BE2C (cell line): Measurements from ENCODE around the gene E4F1.
A peak's percentile ranks its signal among the peaks of the same experiment; 100 is the strongest.
"Not testable (repeated sequence)": the region's sequence is repeated elsewhere in the genome, so short reads cannot be mapped to it uniquely, and the experiment has no call there.

Experiments
- DNase-seq: peaks from one replicate; pipeline ENCODE4 v3.0.0-alpha.2; 2020
- H3K27me3 ChIP-seq: fragments of 250-450 bp; sonication (Bioruptor Pico); 2 replicates; pipeline ENCODE4 v1.5.1; 2020; ENCODE audit warnings: mild to moderate bottlenecking
- H3K36me3 ChIP-seq: fragments of 250-450 bp; sonication (Bioruptor Pico); 2 replicates; pipeline ENCODE4 v1.5.1; 2020; ENCODE audit warnings: mild to moderate bottlenecking
- H3K4me1 ChIP-seq: fragments of 250-450 bp; sonication (Bioruptor Pico); 2 replicates; pipeline ENCODE4 v1.5.1; 2020
- H3K4me3 ChIP-seq: 2 replicates; pipeline ENCODE4 v1.5.1; 2011; ENCODE audit warnings: low read depth, low read length
- H3K9me3 ChIP-seq: fragments of 250-450 bp; sonication (Bioruptor Pico); 2 replicates; pipeline ENCODE4 v1.5.1; 2020
- TF ChIP-seq, protein P1 (sequence below): IDR thresholded peaks from 2 replicates; pipeline ENCODE4 v1.5.1; 2012; ENCODE audit warnings: mild to moderate bottlenecking, low read depth, low read length

E4F1 gene

DNA sequence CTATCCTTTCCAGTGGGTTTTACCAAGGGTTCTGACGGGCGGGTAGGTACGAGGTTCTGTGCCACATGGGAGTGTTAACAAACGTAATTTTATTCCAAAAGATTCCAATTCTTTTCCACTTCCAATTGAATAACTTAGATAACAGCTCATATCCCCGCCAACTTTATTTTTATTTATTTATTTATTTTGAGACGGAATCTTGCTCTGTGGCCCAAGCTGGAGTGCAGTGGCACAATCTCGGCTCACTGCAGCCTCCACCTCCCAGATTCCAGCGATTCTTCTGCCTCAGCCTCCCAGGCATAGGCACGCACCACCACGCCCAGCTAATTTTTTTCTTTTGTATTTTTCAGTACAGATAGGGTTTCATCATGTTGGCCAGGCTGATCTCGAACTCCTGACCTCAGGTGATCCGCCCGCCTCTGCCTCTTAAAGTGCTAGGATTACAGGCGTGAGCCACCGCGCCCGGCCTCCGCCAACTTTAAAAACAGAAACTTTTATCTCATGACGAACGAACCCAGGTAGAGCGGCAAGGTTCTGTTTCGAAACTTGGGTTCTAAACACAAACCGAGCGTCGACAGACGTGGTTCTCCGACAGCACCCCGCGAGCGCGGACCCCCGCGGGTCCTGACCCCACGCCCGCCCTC, 27.4 kb downstream of the E4F1 start:
- Histone ChIP-seq H3K4me3 (peak overlapping the region; percentile 72), H3K36me3 (peaks cover 62% of the 10 kb centered on the region), H3K9me3 (no peaks in the 10 kb centered on the region), H3K27me3 (no peaks in the 10 kb centered on the region), H3K4me1 (peaks cover 3% of the 10 kb centered on the region; the same call in 1 of the 2 replicates)
- TF ChIP-seq, protein P1, sequence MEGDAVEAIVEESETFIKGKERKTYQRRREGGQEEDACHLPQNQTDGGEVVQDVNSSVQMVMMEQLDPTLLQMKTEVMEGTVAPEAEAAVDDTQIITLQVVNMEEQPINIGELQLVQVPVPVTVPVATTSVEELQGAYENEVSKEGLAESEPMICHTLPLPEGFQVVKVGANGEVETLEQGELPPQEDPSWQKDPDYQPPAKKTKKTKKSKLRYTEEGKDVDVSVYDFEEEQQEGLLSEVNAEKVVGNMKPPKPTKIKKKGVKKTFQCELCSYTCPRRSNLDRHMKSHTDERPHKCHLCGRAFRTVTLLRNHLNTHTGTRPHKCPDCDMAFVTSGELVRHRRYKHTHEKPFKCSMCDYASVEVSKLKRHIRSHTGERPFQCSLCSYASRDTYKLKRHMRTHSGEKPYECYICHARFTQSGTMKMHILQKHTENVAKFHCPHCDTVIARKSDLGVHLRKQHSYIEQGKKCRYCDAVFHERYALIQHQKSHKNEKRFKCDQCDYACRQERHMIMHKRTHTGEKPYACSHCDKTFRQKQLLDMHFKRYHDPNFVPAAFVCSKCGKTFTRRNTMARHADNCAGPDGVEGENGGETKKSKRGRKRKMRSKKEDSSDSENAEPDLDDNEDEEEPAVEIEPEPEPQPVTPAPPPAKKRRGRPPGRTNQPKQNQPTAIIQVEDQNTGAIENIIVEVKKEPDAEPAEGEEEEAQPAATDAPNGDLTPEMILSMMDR: no peak
- DNase-seq: no peak

DNA sequence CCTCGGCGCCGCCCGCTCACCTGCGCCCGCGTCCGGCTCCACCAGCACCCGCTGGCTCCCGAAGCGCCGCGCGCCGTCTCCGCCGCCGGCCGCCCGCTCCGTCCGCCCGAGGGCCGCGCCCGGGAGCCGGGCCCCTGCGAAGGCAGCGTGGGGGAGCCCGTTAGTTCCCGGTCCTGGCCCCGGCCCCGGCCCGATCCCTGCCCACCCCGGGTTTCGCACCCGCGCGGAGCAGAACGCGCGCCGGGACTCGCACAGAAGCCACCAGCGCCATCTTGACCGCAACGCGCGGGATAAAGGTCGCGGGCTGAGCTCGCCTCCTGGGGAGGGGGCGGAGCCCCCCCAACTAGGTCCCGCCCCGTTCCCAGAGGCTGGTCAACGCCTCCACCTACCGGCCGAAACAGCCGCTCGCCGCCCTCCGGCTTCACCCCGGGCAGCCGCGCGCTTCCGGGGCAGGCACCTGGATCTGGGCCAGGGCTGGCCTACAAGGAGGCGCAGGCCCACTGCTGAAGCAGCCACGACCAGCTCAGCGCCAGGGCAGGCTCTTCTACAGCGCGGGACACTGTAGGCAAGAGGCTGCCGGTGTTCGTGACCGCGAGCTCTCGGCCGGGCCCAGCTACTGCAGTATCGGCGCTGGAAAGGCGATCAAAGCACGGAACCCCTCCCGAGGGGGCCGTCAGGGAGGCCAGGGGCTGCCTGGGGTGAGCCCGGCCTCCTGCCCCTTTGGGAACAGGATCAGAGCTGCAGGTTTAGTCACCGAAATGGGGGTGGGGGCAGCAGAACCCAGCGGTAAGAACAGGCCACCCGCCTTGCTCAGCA, 28.1 kb downstream of the E4F1 start, which contains the start of gene ECI1:
Gene ECI1 (minus strand): TSS at position 292 of the 816 bp plus-strand sequence. CDS start 21 bp downstream, at position 271.
- DNase-seq: peak; percentile 99
- Histone ChIP-seq H3K36me3 (peaks cover 62% of the 10 kb centered on the region), H3K9me3 (no peaks in the 10 kb centered on the region), H3K27me3 (no peaks in the 10 kb centered on the region), H3K4me1 (peaks cover 3% of the 10 kb centered on the region; the same call in 1 of the 2 replicates), H3K4me3 (peak within 1 kb of the TSS; percentile 72)
- TF ChIP-seq, protein P1: peak; percentile 60

DNA sequence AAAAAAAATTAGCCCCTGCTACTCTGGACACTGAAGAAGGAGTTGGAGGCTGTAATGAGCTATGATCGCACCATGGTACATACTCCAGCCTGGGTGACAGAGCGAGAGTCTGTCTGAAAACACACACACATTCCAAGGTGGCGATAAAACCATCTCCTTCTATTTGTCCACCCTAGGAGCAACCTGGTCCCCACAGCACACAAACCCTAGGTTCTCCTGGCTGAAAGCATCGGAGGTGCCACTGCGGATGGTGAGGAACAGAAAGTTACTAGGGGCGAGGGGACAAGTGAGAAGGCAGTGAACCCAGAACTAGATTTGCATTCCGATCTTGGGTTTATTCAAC, 29.4 kb downstream of the E4F1 start:
- TF ChIP-seq, protein P1: no peak
- H3K36me3 ChIP-seq: peaks cover 65% of the 10 kb centered on the region

GRCh38 chr16:2253293-2253692, 29.9 kb downstream of the E4F1 start:
- Histone ChIP-seq H3K27me3 (no peaks in the 10 kb centered on the region), H3K4me3 (no peak overlapping the region), H3K4me1 (peaks cover 3% of the 10 kb centered on the region; the same call in 1 of the 2 replicates), H3K9me3 (no peaks in the 10 kb centered on the region), H3K36me3 (peaks cover 70% of the 10 kb centered on the region)
- no peak for DNase-seq
- TF ChIP-seq, protein P1: no peak

More for the DNA sequence above, 29.4 kb downstream of the E4F1 start:
- peaks cover 3% of the 10 kb centered on the region; the same call in 1 of the 2 replicates for H3K4me1 ChIP-seq
- H3K9me3 ChIP-seq: no peaks in the 10 kb centered on the region
- DNase-seq: no peak
- H3K27me3 ChIP-seq: no peaks in the 10 kb centered on the region
- H3K4me3 ChIP-seq: no peak overlapping the region

GRCh38 chr16:2256531-2257140, 33.2 kb downstream of the E4F1 start:
- Histone ChIP-seq H3K9me3 (no peaks in the 10 kb centered on the region), H3K4me3 (no peak overlapping the region), H3K36me3 (peaks cover 96% of the 10 kb centered on the region), H3K4me1 (peaks cover 3% of the 10 kb centered on the region; the same call in 1 of the 2 replicates), H3K27me3 (no peaks in the 10 kb centered on the region)
- TF ChIP-seq, protein P1: no peak
- no peak for DNase-seq

DNA sequence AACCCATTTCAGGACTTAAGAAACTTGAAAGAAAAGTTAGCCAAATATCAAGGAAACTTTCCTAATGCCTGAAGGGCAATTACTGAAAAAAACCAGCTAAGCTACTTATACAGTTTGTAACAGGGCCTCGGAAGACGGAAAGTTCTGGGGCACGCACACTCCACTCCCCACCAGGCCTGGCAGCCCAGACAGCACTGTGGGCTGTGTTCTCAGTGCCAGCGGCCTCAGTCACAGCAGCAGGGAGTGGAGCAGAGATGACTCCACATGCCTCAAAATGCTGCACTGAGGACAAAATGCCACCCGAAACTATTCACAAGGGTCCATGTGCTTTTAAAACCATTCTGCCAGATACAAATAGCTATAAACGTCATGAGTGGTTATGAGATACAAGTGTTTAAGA, 34.3 kb downstream of the E4F1 start:
- H3K9me3 ChIP-seq: no peaks in the 10 kb centered on the region
- H3K36me3 ChIP-seq: peaks cover 100% of the 10 kb centered on the region
- TF ChIP-seq, protein P1: no peak
- DNase-seq: no peak
- no peaks in the 10 kb centered on the region for H3K4me1 ChIP-seq
- no peaks in the 10 kb centered on the region for H3K27me3 ChIP-seq
- H3K4me3 ChIP-seq: no peak overlapping the region

DNA sequence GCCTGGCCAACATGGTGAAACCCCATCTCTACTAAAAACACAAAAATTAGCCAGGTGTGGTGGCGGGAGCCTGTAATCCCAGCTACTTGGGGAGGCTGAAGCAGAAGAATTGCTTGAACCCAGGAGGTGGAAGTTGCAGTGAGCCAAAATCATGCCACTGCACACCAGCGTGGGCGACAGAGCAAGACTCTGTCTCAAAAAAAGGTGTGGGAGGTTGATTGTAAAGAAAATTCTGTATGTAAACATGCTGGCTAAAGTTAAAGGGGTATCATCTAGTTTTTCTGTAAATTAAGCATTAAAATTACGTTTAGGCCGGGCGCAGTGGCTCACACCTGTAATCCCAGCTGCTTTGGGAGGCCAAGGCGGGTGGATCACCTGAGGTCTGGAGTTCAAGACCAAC, 35.1 kb downstream of the E4F1 start:
- H3K27me3 ChIP-seq, H3K9me3 ChIP-seq, H3K4me3 ChIP-seq, H3K4me1 ChIP-seq, DNase-seq: not testable (repeated sequence)
- H3K36me3 ChIP-seq: peaks cover 100% of the 10 kb centered on the region
